Astrocyte of the spinal cord (primary cell): ENCODE measurements around the gene ADARB1.
A peak's percentile ranks its signal among the peaks of the same experiment; 100 is the strongest.

ENCODE experiments used
- DNase-seq: peaks from one replicate; pipeline ENCODE4 v3.0.0; 2011; ENCODE audit warnings: low read depth, low spot score
- H3K4me3 ChIP-seq: 2 replicates; pipeline ENCODE4 v1.5.1; 2011; ENCODE audit warnings: low read depth, mild to moderate bottlenecking, low read length, moderate library complexity
- CTCF ChIP-seq: IDR thresholded peaks from 2 replicates; pipeline ENCODE4 v1.5.1; 2012; ENCODE audit warnings: low read depth, mild to moderate bottlenecking, low read length, inconsistent platforms
- in situ Hi-C: cut with HindIII; loops from 2 replicates; pipeline ENCODE4 v1.10.0; 2017; ENCODE audit warnings: low sequenced_read_pairs

Gene ADARB1

DNA sequence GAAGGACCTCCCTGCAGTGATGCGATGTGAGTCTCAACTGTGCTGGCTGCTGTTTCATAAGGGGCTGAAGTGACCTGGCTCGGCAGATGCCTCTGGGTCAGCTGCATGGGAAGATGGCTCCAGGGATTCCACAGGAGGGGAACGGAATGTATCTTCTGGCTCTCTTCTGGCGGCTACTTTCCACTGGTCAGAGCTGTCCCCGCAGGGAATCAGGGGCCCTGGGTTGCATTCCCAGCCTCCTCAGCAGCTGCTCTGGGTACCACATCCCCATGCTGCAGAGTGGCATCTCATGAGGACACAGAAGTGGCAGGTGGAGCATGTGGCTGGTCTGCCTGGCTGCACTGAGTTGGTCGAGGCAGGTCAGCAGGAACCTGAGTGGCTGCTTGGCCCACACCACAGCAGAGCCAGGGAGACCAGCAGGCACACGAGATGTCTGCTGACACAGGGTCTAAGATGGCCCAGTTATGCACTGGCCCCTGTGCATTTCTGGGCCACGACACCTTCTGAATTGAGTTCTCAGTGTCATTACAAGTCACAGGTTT, 170.5 kb downstream of the ADARB1 start:
- DNase-seq, result no peak
- TF ChIP-seq CTCF, result no peak
- H3K4me3 ChIP-seq, result no peak overlapping the region
- in situ Hi-C loops, result no loop called here

DNA sequence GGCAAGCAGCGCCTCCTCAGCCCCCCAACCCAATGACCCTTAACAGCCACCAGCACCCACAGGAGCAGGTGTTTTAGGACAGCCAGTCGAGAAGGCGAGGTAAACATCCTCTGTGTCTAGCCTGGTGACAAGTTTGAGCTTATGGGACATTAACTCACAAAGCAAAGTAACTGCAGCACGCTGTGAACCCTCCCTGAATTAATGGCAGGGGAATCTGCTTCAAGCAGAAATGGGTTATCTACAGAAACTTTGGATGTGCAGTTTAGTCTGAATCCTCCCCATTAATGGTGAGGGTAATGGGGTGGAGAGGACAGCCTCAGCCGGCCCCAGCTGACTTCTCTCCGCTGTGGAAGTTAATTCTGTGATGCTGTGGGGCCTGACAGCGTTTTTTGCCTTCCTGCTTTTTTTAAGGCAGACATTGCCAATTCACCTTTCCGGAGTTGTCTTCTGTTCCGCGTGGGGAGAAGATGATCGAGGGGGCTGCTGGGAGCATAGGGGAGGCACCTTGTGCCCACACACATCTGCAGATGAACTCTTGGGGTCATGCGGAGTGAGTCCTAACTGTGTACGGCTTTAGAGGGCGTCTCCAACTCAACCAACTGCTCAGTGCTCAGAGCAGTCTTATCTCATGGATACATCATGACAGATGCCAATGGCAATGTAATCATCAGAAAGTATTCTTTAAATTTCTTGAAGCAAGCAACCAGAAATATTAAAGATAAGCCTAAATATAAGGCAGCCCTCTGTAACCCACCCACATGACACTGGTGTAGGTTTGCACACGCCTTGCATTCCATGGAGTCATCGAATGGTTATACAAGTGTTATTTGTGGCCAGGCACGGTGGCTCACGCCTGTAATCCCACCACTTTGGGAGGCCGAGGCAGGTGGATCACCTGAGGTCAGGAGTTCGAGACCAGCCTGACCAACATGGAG, 172.3 kb downstream of the ADARB1 start:
- in situ Hi-C loops, result no loop called here

DNA sequence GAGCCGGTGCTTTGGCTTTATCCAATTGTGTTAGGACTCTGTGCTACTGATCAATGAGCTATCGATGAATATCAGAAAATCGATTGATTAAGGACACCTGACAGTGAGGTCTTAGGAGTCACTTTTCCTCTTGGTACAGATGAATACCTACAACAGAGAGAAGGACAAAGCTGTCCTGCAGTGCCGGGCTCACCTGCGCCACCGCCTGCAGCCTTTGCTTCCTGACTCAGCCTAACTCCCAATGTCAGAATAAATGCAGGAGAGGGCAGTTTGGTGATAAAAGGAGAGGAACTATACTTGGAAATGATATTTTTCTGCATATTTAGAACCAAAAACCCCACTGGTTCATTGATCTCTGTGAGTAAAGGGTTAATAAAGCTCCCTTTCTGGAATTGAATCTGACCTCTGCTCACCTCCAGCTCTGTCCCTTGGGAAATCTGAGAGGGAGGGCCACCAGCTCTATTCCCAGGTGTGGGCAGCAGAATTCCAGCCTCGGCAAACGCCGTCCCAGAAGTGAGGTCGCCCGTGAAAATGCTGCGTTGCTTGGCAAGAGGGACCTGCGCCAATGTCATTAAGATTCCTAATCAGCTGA, 174.0 kb downstream of the ADARB1 start:
- H3K4me3 ChIP-seq, result peak overlapping the region; percentile 15
- TF ChIP-seq CTCF, result no peak
- no peak for DNase-seq
- in situ Hi-C loops, result no loop called here

More for the DNA sequence above, 172.3 kb downstream of the ADARB1 start:
- no peak for TF ChIP-seq CTCF
- no peak for DNase-seq
- no peak overlapping the region for H3K4me3 ChIP-seq

DNA sequence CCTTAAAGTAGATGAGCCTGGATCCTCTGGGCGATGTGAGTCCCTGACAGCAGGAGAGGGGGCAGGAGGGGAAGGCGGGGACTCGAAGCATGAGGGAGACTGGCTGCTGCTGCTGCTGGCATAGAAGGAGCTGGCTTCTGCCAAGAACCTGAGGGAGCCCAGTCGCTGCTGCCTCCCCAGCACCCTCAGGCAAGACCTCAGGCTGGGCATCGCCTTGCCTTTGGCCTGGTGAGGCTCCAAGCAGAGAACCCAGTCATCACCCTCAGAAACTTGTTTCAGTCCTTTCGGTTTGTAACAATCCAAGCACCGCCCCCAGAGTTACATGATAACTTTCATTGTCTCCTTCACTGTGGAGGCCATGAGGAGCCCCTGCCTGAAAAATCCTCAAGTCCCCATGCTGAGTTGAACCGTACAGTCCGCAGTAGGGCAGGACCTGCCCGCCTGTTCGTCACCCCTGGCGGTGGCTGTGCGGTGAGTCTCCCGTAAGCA, 174.6 kb downstream of the ADARB1 start:
- peak; percentile 16 for DNase-seq
- in situ Hi-C loops, result no loop called here
- no peak for TF ChIP-seq CTCF
- H3K4me3 ChIP-seq, result peak overlapping the region; percentile 15

DNA sequence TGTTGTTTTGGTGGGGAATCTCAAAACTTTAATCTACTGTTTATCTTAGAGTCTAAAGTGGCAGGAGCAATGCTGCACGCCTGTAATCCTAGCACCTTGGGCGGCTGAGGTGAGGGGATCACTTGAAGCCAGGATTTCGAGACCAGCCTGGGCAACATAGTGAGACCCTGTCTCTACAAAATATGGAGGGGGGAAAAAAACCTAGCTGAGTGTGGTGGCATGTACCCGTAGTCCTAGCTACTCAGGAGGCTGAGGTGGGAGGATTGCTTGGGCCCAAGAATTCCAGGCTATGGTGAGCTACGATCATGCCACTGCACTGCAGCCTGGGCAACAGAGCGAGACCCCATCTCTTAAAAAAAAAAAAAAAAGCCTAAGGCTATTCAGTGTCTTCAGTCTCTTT, 175.2 kb downstream of the ADARB1 start:
- no peak for TF ChIP-seq CTCF
- no peak overlapping the region for H3K4me3 ChIP-seq
- in situ Hi-C loops, result no loop called here
- no peak for DNase-seq

GRCh38 chr21:45250272-45250671, 175.9 kb downstream of the ADARB1 start:
- no peak overlapping the region for H3K4me3 ChIP-seq
- in situ Hi-C loops, result no loop called here
- TF ChIP-seq CTCF, result no peak
- no peak for DNase-seq
